ENCODE measurements around the gene COX20. TPM values are rescaled to one million over a fixed set of nuclear protein-coding genes. Genes with fewer than 3 reads are reported as not detected.

COX20 gene
- total RNA-seq, 4 donors from 2014 or later = 81.7 to 120 (median 96.0) TPM

DNA sequence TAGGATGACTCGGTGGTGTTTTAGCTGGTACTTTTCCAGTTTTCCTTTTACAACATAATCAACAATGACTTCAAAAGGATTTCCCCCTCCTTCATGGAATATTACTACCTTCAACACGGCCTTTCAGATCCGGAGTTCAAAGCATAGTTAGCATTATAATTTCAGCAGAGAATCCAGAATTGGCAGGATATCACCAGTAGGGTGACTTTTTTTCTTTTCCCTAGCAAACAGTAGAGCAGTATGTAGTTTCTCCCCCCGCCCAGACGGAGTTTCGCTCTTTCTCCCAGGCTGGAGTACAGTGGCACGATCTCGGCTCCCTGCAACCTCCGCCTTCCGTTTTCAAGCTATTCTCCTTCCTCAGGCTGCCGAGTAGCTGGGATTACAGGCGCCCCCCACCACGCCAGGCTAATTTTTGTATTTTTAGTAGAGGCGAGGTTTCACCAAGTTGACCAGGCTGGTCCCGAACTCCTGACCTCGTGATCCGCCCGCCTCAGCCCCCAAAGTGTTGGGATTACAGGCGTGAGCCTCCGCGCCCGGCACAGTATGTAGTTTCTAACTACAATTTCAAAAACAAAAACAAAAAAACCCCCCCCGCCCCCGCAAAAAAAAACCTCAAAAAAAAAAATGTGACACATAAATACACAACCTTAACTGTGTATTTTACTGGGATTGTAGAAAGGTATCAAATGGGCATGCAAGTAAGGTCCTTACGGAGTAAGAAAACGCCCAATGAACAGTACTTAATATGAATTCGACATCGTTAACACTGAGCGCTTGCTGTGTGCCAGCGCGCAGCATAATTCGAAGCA lies 1.5 kb upstream of the COX20 start:
- WGBS, 2 donors (ENCODE audit: low coverage in 1 of 2) = 0 to 3% methylated on average over 22 to 23 of the region's 32 CpGs
- no peaks in the 10 kb centered on the region for H3K27me3 ChIP-seq
- peaks cover 3 to 31% (median 5%) of the 10 kb centered on the region in 3 donors for H3K4me1 ChIP-seq
- no peaks in the 10 kb centered on the region for H3K9me3 ChIP-seq
- peak; percentile 29 for ATAC-seq
- peaks cover 0 to 5% of the 10 kb centered on the region in 2 donors for H3K36me3 ChIP-seq
- peak in 3 of 4 experiments; percentile 27 to 62 (median 39) for TF ChIP-seq CTCF (IDR thresholded peaks at IDR 0.05)
- peak; percentile 18 to 23 for TF ChIP-seq POLR2A (IDR thresholded peaks at IDR 0.05)
- peak; percentile 35 for TF ChIP-seq POLR2AphosphoS5 (IDR thresholded peaks at IDR 0.05)
- TF ChIP-seq EP300 (IDR thresholded peaks at IDR 0.05) = no peak
- H3K4me3 ChIP-seq = peak overlapping the region; percentile 82 to 97
- H3K27ac ChIP-seq = peak overlapping the region; percentile 99 to 100 (median 100)

GRCh38 chr1:244834543-244835275 lies 749 bp upstream of the COX20 start:
- ATAC-seq = peak; percentile 73
- Histone ChIP-seq H3K4me1 (peaks cover 5 to 39% (median 10%) of the 10 kb centered on the region in 3 donors), H3K9me3 (no peaks in the 10 kb centered on the region), H3K36me3 (peaks cover 0 to 8% of the 10 kb centered on the region in 2 donors), H3K27me3 (no peaks in the 10 kb centered on the region), H3K27ac (peak overlapping the region; percentile 99 to 100 (median 100)), H3K4me3 (peak overlapping the region; percentile 82 to 97)
- TF ChIP-seq EP300 (IDR thresholded peaks at IDR 0.05) = no peak
- peak; percentile 26 to 39 for TF ChIP-seq POLR2A (IDR thresholded peaks at IDR 0.05)
- peak; percentile 79 for TF ChIP-seq POLR2AphosphoS5 (IDR thresholded peaks at IDR 0.05)
- no peak for TF ChIP-seq CTCF (IDR thresholded peaks at IDR 0.05)
- WGBS, 2 donors (ENCODE audit: low coverage in 1 of 2) = 0% methylated on average over 18 to 20 of the region's 49 CpGs

DNA sequence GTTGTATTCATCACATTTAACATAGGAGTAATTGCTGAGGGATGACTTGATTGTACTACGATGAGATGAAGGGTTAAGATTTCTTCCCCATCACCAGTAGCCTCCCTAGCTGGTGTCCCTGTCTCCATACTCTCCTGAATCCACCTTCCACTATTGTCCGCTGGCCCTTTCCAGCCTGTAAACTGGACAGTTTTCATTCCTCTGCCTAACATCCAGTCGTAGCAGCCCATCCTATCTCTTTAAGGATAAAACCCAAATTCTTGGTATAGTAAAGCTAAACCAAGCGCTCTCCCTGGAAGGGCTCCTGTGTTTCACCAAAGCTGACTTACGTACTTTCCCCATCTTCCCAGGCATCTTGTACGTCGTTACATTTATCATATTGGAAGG lies 670 bp downstream of the COX20 start:
- H3K4me1 ChIP-seq = peaks cover 5 to 53% (median 13%) of the 10 kb centered on the region in 3 donors
- TF ChIP-seq POLR2A (IDR thresholded peaks at IDR 0.05) (no peak), POLR2AphosphoS5 (IDR thresholded peaks at IDR 0.05) (peak; percentile 21)
- H3K27me3 ChIP-seq = no peaks in the 10 kb centered on the region
- peak overlapping the region; percentile 82 to 97 for H3K4me3 ChIP-seq
- H3K36me3 ChIP-seq = peaks cover 0 to 8% of the 10 kb centered on the region in 2 donors
- 0 to 3% methylated on average over 7 of the region's 7 CpGs for WGBS, 2 donors (ENCODE audit: low coverage in 1 of 2)
- ATAC-seq = no peak
- no peaks in the 10 kb centered on the region for H3K9me3 ChIP-seq
- peak overlapping the region; percentile 99 to 100 (median 100) for H3K27ac ChIP-seq

- H3K27ac ChIP-seq = peak overlapping the region; percentile 99 to 100 (median 100)
- TF ChIP-seq POLR2A (IDR thresholded peaks at IDR 0.05) (no peak), POLR2AphosphoS5 (IDR thresholded peaks at IDR 0.05) (no peak), EP300 (IDR thresholded peaks at IDR 0.05) (no peak), CTCF (IDR thresholded peaks at IDR 0.05) (no peak)
- H3K27me3 ChIP-seq = no peaks in the 10 kb centered on the region
- WGBS, 2 donors (ENCODE audit: low coverage in 1 of 2) = 0 to 5% methylated on average over 3 of the region's 3 CpGs
- no peaks in the 10 kb centered on the region for H3K9me3 ChIP-seq
- H3K4me3 ChIP-seq = peak overlapping the region; percentile 82 to 97
- H3K4me1 ChIP-seq = peaks cover 5 to 58% (median 14%) of the 10 kb centered on the region in 3 donors
- no peak for ATAC-seq
- H3K36me3 ChIP-seq = peaks cover 0 to 8% of the 10 kb centered on the region in 2 donors
These were observed 1.1 kb downstream of the COX20 start for GRCh38 chr1:244836584-244836983.

GRCh38 chr1:244837597-244838258 lies 2.3 kb downstream of the COX20 start:
- H3K9me3 ChIP-seq = no peaks in the 10 kb centered on the region
- TF ChIP-seq CTCF (IDR thresholded peaks at IDR 0.05) (no peak), EP300 (IDR thresholded peaks at IDR 0.05) (no peak), POLR2A (IDR thresholded peaks at IDR 0.05) (no peak), POLR2AphosphoS5 (IDR thresholded peaks at IDR 0.05) (peak; percentile 11)
- peaks cover 0 to 18% of the 10 kb centered on the region in 2 donors for H3K36me3 ChIP-seq
- peaks cover 12 to 69% (median 22%) of the 10 kb centered on the region in 3 donors for H3K4me1 ChIP-seq
- H3K4me3 ChIP-seq = peak overlapping the region in 1 of 2 donors; percentile 82
- no peaks in the 10 kb centered on the region for H3K27me3 ChIP-seq
- no peak for ATAC-seq
- WGBS, 2 donors (ENCODE audit: low coverage in 1 of 2) = 53 to 61% methylated on average over 5 of the region's 5 CpGs
- peak overlapping the region; percentile 74 to 100 (median 100) for H3K27ac ChIP-seq

All from gastroesophageal sphincter (tissue), 4 donors.